HepG2 (cell line): ENCODE measurements around the gene ASAP2. TPM values are rescaled to one million over a fixed set of nuclear protein-coding genes. Genes with fewer than 3 reads are reported as not detected.
A peak's percentile ranks its signal among the peaks of the same experiment; 100 is the strongest.

Source experiments
- ARID2 ChIP-seq: sonication (generic); formaldehyde crosslinking; IDR thresholded peaks from 2 replicates; pipeline ENCODE4 v1.8.1; 2022; ENCODE audit warnings: mild to moderate bottlenecking, missing genetic modification reagents, borderline replicate concordance
- BORCS8-MEF2B ChIP-seq: sonication (generic); formaldehyde crosslinking; IDR thresholded peaks from 2 replicates; pipeline ENCODE4 v1.8.0; 2022; ENCODE audit warnings: mild to moderate bottlenecking, missing genetic modification reagents
- FOXK2 ChIP-seq: fragments of 450-650 bp; IDR thresholded peaks from 2 replicates; pipeline ENCODE4 v1.6.1; 2016
- FOXO1 ChIP-seq: sonication (generic); formaldehyde crosslinking; IDR thresholded peaks from 2 replicates; pipeline ENCODE4 v1.4.0; 2020; ENCODE audit warnings: missing genetic modification reagents
- HOXA3 ChIP-seq: sonication (generic); formaldehyde crosslinking; IDR thresholded peaks from 2 replicates; pipeline ENCODE4 v1.5.0; 2020; ENCODE audit warnings: missing genetic modification reagents
- ISL2 ChIP-seq: sonication (generic); formaldehyde crosslinking; IDR thresholded peaks from 2 replicates; pipeline ENCODE4 v1.5.0; 2020; ENCODE audit warnings: missing genetic modification reagents
- ISX ChIP-seq: sonication (generic); formaldehyde crosslinking; conservative IDR thresholded peaks from 2 replicates; pipeline ENCODE4 v1.5.0; 2020; ENCODE audit warnings: missing genetic modification reagents
- KDM6A ChIP-seq: IDR thresholded peaks from 2 replicates; pipeline ENCODE4 v1.6.1; 2016; ENCODE audit warnings: low read depth
- MYC ChIP-seq: sonication (generic); formaldehyde crosslinking; IDR thresholded peaks from 2 replicates; pipeline ENCODE4 v1.9.0; 2021; ENCODE audit warnings: missing genetic modification reagents, borderline replicate concordance
- RARG ChIP-seq: sonication (generic); formaldehyde crosslinking; IDR thresholded peaks from 2 replicates; pipeline ENCODE4 v1.4.0; 2020; ENCODE audit warnings: low read depth, mild to moderate bottlenecking, missing genetic modification reagents
- RCOR2 ChIP-seq: IDR thresholded peaks from 2 replicates; pipeline ENCODE4 v1.6.1; 2016; ENCODE audit warnings: missing biosample characterization, missing genetic modification reagents
- SMARCC2 ChIP-seq: fragments of 450-650 bp; IDR thresholded peaks from 2 replicates; pipeline ENCODE4 v1.6.1; 2017; ENCODE audit warnings: antibody characterized with exemption, mild to moderate bottlenecking
- SRF ChIP-seq: IDR thresholded peaks from 2 replicates; pipeline ENCODE4 v1.6.1; 2011; ENCODE audit warnings: mild to moderate bottlenecking, low read depth, low read length, moderate library complexity
- ZFY ChIP-seq: sonication (generic); formaldehyde crosslinking; IDR thresholded peaks from 2 replicates; pipeline ENCODE4 v1.4.0; 2020; ENCODE audit warnings: missing genetic modification reagents
- ZNF292 ChIP-seq: sonication (generic); formaldehyde crosslinking; IDR thresholded peaks from 2 replicates; pipeline ENCODE4 v1.8.1; 2022; ENCODE audit warnings: mild to moderate bottlenecking, low read depth, missing genetic modification reagents, borderline replicate concordance
- ZNF510 ChIP-seq: sonication (generic); formaldehyde crosslinking; IDR thresholded peaks from 2 replicates; pipeline ENCODE4 v1.4.0; 2020; ENCODE audit warnings: low read depth, mild to moderate bottlenecking, missing genetic modification reagents
- ZNF724P ChIP-seq: sonication (generic); formaldehyde crosslinking; IDR thresholded peaks from 2 replicates; pipeline ENCODE4 v1.8.0; 2022; ENCODE audit warnings: missing genetic modification reagents, borderline replicate concordance
- ZSCAN20 ChIP-seq: sonication (generic); formaldehyde crosslinking; IDR thresholded peaks from 2 replicates; pipeline ENCODE4 v1.4.0; 2020; ENCODE audit warnings: missing genetic modification reagents, mild to moderate bottlenecking, borderline replicate concordance
- ZSCAN9 ChIP-seq: IDR thresholded peaks from 2 replicates; pipeline ENCODE4 v1.6.1; 2016; ENCODE audit warnings: borderline replicate concordance
- polyA plus RNA-seq, 8 experiments: library from polyadenylated mRNA; depleted of rRNA in 3 of 8; stranded (reverse) in 7 of 8; unstranded in 1 of 8; fragments of >200 nt; fragmentation: Illumina TruSeq in 4 of 8; extraction: Trizol in 4 of 8; gene quantifications; 2 replicates each; pipeline versions ENCODE4 v1.2.1 to v1.2.3, GENCODE V29; 2011 to 2016; ENCODE audit warnings: low read depth in 4 of 8, missing spikeins in 1 of 8, mixed read lengths in 1 of 8; ENCODE audit not compliant: insufficient read depth in 1 of 8
- total RNA-seq, 5 experiments: library from RNA; depleted of rRNA; stranded (reverse); fragments of >200 nt; fragmentation: Illumina TruSeq; extraction: Trizol; gene quantifications; 2 replicates each; pipeline ENCODE4 v1.2.3, GENCODE V29; 2016; ENCODE audit warnings: low read depth in 1 of 5
- TF ChIP-seq, protein P1 (sequence below): sonication (generic); formaldehyde crosslinking; IDR thresholded peaks from 2 replicates; pipeline ENCODE4 v1.4.0; 2020; ENCODE audit warnings: missing genetic modification reagents
- TF ChIP-seq, protein P2 (sequence below): IDR thresholded peaks from 2 replicates; pipeline ENCODE4 v1.6.1; 2016; ENCODE audit warnings: missing genetic modification reagents, missing compliant biosample characterization
- TF ChIP-seq, protein P3 (sequence below): sonication (generic); formaldehyde crosslinking; IDR thresholded peaks from 2 replicates; pipeline ENCODE4 v1.5.0; 2020; ENCODE audit warnings: missing genetic modification reagents
- TF ChIP-seq, protein P4 (sequence below): sonication (generic); formaldehyde crosslinking; IDR thresholded peaks from 2 replicates; pipeline ENCODE4 v1.4.0; 2020; ENCODE audit warnings: mild to moderate bottlenecking, missing genetic modification reagents
- TF ChIP-seq, protein P5 (sequence below): sonication (generic); formaldehyde crosslinking; IDR thresholded peaks from 2 replicates; pipeline ENCODE4 v1.9.0; 2021; ENCODE audit warnings: missing genetic modification reagents, mild to moderate bottlenecking, borderline replicate concordance

ASAP2 gene
- total and polyA plus RNA-seq, 2 of the 13 experiments (the other 11 are each of a cell fraction or from before 2014, with no cell fraction given), result 7.3 to 22.3 TPM

DNA sequence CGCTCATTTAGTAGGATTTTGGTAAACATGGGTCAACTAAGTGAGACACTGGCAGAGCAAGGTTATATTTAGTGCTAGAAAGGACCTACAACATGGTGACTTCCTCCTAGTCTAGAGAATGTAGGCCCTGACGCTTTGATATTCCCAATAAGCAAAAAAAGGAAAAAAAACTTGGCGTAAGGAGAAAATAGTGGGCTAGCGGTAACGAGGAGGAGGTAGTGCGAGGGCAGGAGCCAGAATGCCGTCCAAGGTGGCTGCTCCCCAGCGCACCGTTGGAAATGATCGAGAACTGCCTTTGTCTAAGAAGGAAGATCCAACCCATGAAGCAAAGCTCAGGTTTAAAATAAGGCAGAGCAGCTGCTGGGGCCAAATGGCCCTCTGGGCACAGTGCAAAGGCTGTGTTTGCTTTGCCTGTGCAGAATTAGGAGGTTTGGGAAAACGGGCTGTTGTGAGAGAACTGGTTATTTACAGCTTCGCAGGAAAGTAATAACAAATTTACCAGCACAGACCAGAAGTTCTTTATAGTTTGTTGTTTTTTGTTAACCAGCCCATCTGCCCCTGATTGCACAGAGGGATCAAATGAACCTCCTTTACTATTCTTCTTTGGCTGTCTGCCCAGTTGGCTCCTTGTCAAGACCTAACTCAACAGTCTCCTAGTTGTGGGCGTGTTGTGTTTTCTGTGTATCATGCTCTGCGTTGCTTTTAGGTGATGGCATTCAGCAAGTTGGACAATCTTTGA, 130.1 kb downstream of the ASAP2 start (continued):
- peak; percentile 51 for TF ChIP-seq ZFY
- TF ChIP-seq, protein P1, sequence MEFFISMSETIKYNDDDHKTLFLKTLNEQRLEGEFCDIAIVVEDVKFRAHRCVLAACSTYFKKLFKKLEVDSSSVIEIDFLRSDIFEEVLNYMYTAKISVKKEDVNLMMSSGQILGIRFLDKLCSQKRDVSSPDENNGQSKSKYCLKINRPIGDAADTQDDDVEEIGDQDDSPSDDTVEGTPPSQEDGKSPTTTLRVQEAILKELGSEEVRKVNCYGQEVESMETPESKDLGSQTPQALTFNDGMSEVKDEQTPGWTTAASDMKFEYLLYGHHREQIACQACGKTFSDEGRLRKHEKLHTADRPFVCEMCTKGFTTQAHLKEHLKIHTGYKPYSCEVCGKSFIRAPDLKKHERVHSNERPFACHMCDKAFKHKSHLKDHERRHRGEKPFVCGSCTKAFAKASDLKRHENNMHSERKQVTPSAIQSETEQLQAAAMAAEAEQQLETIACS (CRISPR knock-in tag), result no peak
- peak; percentile 69 for TF ChIP-seq FOXO1 (CRISPR knock-in tag)
- no peak for TF ChIP-seq ZNF724P (CRISPR knock-in tag)
- TF ChIP-seq, protein P2, sequence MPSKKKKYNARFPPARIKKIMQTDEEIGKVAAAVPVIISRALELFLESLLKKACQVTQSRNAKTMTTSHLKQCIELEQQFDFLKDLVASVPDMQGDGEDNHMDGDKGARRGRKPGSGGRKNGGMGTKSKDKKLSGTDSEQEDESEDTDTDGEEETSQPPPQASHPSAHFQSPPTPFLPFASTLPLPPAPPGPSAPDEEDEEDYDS (CRISPR knock-in tag), result peak; percentile 63; the same call in 1 of the 2 replicates
- TF ChIP-seq ISL2, result peak; percentile 81; the same call in 1 of the 2 replicates
- TF ChIP-seq RCOR2 (CRISPR knock-in tag), result 0 out of 2 replicates have a peak, but pooled peaks have one; percentile 5
- TF ChIP-seq, protein P3, sequence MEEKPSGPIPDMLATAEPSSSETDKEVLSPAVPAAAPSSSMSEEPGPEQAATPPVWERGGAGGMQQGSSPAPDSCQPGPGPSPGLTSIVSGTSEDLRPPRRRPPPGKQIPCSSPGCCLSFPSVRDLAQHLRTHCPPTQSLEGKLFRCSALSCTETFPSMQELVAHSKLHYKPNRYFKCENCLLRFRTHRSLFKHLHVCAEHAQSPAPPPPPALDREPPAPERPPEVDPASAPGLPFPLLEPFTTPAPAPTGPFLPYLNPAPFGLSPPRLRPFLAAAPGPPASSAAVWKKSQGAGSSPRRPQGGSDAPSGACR (CRISPR knock-in tag), result no peak
- TF ChIP-seq SMARCC2, result no peak
- TF ChIP-seq ZNF292 (CRISPR knock-in tag), result peak; percentile 75; the same call in 1 of the 2 replicates
- 0 out of 2 replicates have a peak, but pooled peaks have one; percentile 40 for TF ChIP-seq ISX
- TF ChIP-seq MYC, result peak; percentile 70
- TF ChIP-seq SRF, result no peak; the same call in 1 of the 2 replicates
- peak; percentile 84 for TF ChIP-seq HOXA3
- TF ChIP-seq, protein P4, sequence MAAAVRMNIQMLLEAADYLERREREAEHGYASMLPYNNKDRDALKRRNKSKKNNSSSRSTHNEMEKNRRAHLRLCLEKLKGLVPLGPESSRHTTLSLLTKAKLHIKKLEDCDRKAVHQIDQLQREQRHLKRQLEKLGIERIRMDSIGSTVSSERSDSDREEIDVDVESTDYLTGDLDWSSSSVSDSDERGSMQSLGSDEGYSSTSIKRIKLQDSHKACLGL (CRISPR knock-in tag), result no peak
- TF ChIP-seq, protein P5, sequence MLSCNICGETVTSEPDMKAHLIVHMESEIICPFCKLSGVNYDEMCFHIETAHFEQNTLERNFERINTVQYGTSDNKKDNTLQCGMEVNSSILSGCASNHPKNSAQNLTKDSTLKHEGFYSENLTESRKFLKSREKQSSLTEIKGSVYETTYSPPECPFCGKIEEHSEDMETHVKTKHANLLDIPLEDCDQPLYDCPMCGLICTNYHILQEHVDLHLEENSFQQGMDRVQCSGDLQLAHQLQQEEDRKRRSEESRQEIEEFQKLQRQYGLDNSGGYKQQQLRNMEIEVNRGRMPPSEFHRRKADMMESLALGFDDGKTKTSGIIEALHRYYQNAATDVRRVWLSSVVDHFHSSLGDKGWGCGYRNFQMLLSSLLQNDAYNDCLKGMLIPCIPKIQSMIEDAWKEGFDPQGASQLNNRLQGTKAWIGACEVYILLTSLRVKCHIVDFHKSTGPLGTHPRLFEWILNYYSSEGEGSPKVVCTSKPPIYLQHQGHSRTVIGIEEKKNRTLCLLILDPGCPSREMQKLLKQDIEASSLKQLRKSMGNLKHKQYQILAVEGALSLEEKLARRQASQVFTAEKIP (CRISPR knock-in tag), result no peak
- TF ChIP-seq ZSCAN9 (CRISPR knock-in tag), result peak; percentile 60; the same call in 1 of the 2 replicates
- 0 out of 2 replicates have a peak, but pooled peaks have one; percentile 2 for TF ChIP-seq RARG
- TF ChIP-seq ZNF510, result peak; percentile 65; the same call in 1 of the 2 replicates
- TF ChIP-seq KDM6A (CRISPR knock-in tag), result peak; percentile 94
- peak; percentile 37; the same call in 1 of the 2 replicates for TF ChIP-seq FOXK2
- TF ChIP-seq BORCS8-MEF2B (CRISPR knock-in tag), result no peak
- peak; percentile 85; the same call in 1 of the 2 replicates for TF ChIP-seq ZSCAN20 (CRISPR knock-in tag)
- TF ChIP-seq ARID2 (CRISPR knock-in tag), result peak; percentile 92; the same call in 1 of the 2 replicates
